ENCODE data around the gene APOLD1. TPM values are rescaled to one million over a fixed set of nuclear protein-coding genes. Genes with fewer than 3 reads are reported as not detected.

The APOLD1 gene
- polyA plus RNA-seq, 1 donor (not counting 4 experiments of a cell fraction or from before 2014, with no cell fraction given): 0.34 TPM

DNA sequence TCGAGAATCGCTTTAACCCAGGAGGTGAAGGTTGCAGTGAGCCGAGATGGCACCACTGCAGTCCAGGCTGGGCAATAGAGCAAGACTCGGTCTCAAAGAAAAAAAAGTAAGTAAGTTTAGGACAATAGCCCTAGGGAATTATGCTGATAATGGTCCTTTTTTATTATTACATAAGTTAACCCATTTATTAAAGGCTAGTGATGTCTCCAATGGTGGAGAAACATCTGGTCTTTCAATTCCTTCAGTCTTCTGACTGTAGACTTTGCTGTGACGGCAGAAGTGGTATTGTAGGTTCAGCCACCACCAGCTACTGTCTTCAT is 55.1 kb downstream of the APOLD1 start:
- FAIRE-seq: no peak
- H3K36me3 ChIP-seq (ENCODE audit: control insufficient read depth in 2 of 2, extremely low read depth in 1 of 2, insufficient read depth in 2 of 2, low read length in 2 of 2): peaks cover 4% of the 10 kb centered on the region in 2 experiments

More for the DNA sequence above, 55.1 kb downstream of the APOLD1 start:
- TF ChIP-seq CTCF (optimal IDR thresholded peaks at IDR 0.05 in 1 of 3, IDR thresholded peaks at IDR 0.05 in 1 of 3, conservative IDR thresholded peaks at IDR 0.05 in 1 of 3; ENCODE audit: extremely low read depth in 1 of 3, insufficient read depth in 2 of 3, low read length in 3 of 3) (no peak), EZH2 (IDR thresholded peaks at IDR 0.05; ENCODE audit: low read length) (no peak)
- H3K9me3 ChIP-seq (ENCODE audit: control insufficient read depth, low read depth, low read length): no peaks in the 10 kb centered on the region
- H4K20me1 ChIP-seq (ENCODE audit: control insufficient read depth, extremely low read depth, insufficient read depth, low read length): no peaks in the 10 kb centered on the region
- H3K9ac ChIP-seq (ENCODE audit: control insufficient read depth, extremely low read depth, insufficient read depth, low read length): no peak overlapping the region
- no peak overlapping the region for H3K4me2 ChIP-seq (ENCODE audit: control insufficient read depth, extremely low read depth, insufficient read depth, low read depth, low read length)
- DNase-seq (ENCODE audit: low read depth, low spot score): no peak
- H3K79me2 ChIP-seq (ENCODE audit: control insufficient read depth, insufficient read depth, low read length): no peaks in the 10 kb centered on the region
- dilution Hi-C loops (cut with MboI; ENCODE audit: extremely low pct_ligation_motif_present, low sequenced_read_pairs): no loop called here
- no peak overlapping the region for H3K4me3 ChIP-seq (ENCODE audit: control insufficient read depth in 2 of 3, extremely low read depth in 1 of 3, insufficient read depth in 2 of 3, low read depth in 1 of 3, low read length in 3 of 3)
- no peak overlapping the region for H2AFZ ChIP-seq (ENCODE audit: control insufficient read depth, low read length)
- no peaks in the 10 kb centered on the region for H3K27me3 ChIP-seq (ENCODE audit: control insufficient read depth, extremely low read depth, insufficient read depth, low read length)
- H3K9me1 ChIP-seq (ENCODE audit: control insufficient read depth, extremely low read depth, insufficient read depth, low read length): no peaks in the 10 kb centered on the region
- H3K27ac ChIP-seq (ENCODE audit: control insufficient read depth, insufficient read depth, low read length): no peak overlapping the region
- peaks cover 49% of the 10 kb centered on the region for H3K4me1 ChIP-seq (ENCODE audit: control insufficient read depth, extremely low read depth, insufficient read depth, low read length)

Small RNA genes within 50 kb of the gene (small RNA-seq; reads per million reads assigned to genes)
- gene AC007215.1 (ENCODE audit: insufficient read length in 3 of 3, low read depth in 3 of 3, low replicate concordance in 1 of 3) (0 reads per million in 3 experiments), gene MIR613 (ENCODE audit: insufficient read length in 3 of 3, low read depth in 3 of 3, low replicate concordance in 1 of 3) (0 reads per million in 3 experiments)

Other genes with a start within 250 kb of the APOLD1 start
- gene DUSP16, start 222.8 kb upstream of the APOLD1 start, polyA plus RNA-seq: 7.6 to 9.3 TPM (median 8.2 TPM) in 3 replicates
- gene CREBL2, start 173.8 kb upstream of the APOLD1 start, polyA plus RNA-seq: 11.3 to 15.8 TPM (median 11.8 TPM) in 3 replicates
- 0.05 to 0.45 TPM (median 0.17 TPM) in 3 replicates for gene GPR19, start 89.5 kb upstream of the APOLD1 start, polyA plus RNA-seq
- gene CDKN1B, start 68.3 kb upstream of the APOLD1 start, polyA plus RNA-seq: 2.9 to 5.5 TPM (median 5.1 TPM) in 3 replicates
- gene DDX47, start 27.7 kb downstream of the APOLD1 start, polyA plus RNA-seq: 52.9 to 92.6 TPM (median 90.2 TPM) in 3 replicates
- 25.5 to 73.6 TPM (median 28.8 TPM) in 3 replicates for gene GPRC5A, start 105.9 kb downstream of the APOLD1 start, polyA plus RNA-seq
- 0.08 to 0.32 TPM (median 0.19 TPM) in 3 replicates for gene GPRC5D, start 166.5 kb downstream of the APOLD1 start, polyA plus RNA-seq
- gene HEBP1, start 214.6 kb downstream of the APOLD1 start, polyA plus RNA-seq: 21.5 to 36.9 TPM (median 24.8 TPM) in 3 replicates